Measurements from ENCODE around the gene CNNM4.

- TF ChIP-seq CTCF (conservative IDR thresholded peaks at IDR 0.05; ENCODE audit: low read depth, low read length) (no peak), SMC3 (IDR thresholded peaks at IDR 0.05; ENCODE audit: low read depth, low read length) (no peak), RCOR1 (IDR thresholded peaks at IDR 0.05; ENCODE audit: insufficient replicate concordance, low read length) (no peak), BHLHE40 (IDR thresholded peaks at IDR 0.05; ENCODE audit: low read depth, low read length) (no peak), POLR2A (IDR thresholded peaks at IDR 0.05; ENCODE audit: low read depth, low read length) (no peak), CEBPB (IDR thresholded peaks at IDR 0.05; ENCODE audit: low read depth, low read length) (no peak), MAZ (IDR thresholded peaks at IDR 0.05; ENCODE audit: borderline replicate concordance, low read depth, low read length) (no peak), USF2 (IDR thresholded peaks at IDR 0.05; ENCODE audit: low read depth, low read length) (no peak), ELK1 (IDR thresholded peaks at IDR 0.05; ENCODE audit: borderline replicate concordance, low read depth, low read length) (no peak), MXI1 (IDR thresholded peaks at IDR 0.05; ENCODE audit: borderline replicate concordance, low read depth, low read length) (no peak)
Observed at GRCh38 chr2:96825057-96825456, 64.4 kb downstream of the CNNM4 start.
